Measurements from ENCODE around the gene FOXQ1. TPM values are rescaled to one million over a fixed set of nuclear protein-coding genes. Genes with fewer than 3 reads are reported as not detected.
"Not testable (repeated sequence)": the region's sequence is repeated elsewhere in the genome, so short reads cannot be mapped to it uniquely, and the experiment has no call there.

The FOXQ1 gene
- total and polyA plus RNA-seq, 7 donors: 0.01 TPM; not detected in 6

- TF ChIP-seq, protein P1, sequence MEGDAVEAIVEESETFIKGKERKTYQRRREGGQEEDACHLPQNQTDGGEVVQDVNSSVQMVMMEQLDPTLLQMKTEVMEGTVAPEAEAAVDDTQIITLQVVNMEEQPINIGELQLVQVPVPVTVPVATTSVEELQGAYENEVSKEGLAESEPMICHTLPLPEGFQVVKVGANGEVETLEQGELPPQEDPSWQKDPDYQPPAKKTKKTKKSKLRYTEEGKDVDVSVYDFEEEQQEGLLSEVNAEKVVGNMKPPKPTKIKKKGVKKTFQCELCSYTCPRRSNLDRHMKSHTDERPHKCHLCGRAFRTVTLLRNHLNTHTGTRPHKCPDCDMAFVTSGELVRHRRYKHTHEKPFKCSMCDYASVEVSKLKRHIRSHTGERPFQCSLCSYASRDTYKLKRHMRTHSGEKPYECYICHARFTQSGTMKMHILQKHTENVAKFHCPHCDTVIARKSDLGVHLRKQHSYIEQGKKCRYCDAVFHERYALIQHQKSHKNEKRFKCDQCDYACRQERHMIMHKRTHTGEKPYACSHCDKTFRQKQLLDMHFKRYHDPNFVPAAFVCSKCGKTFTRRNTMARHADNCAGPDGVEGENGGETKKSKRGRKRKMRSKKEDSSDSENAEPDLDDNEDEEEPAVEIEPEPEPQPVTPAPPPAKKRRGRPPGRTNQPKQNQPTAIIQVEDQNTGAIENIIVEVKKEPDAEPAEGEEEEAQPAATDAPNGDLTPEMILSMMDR (IDR thresholded peaks at IDR 0.05): no peak
- ATAC-seq (no peak), DNase-seq (no peak)
- no peaks in the 10 kb centered on the region for H3K4me1 ChIP-seq
- H3K9me3 ChIP-seq: peaks cover 7% of the 10 kb centered on the region
- H3K4me3 ChIP-seq: no peak overlapping the region
- 75 to 83% (median 82%) methylated on average over 2 of the region's 2 CpGs for WGBS, 3 donors
- no peaks in the 10 kb centered on the region for H3K36me3 ChIP-seq (ENCODE audit: insufficient read depth in 1 of 2, low read depth in 1 of 2)
- intact Hi-C loops (cut with DNase I): no loop called here
- H3K27ac ChIP-seq: no peak overlapping the region
- peaks cover 0 to 4% (median 0%) of the 10 kb centered on the region in 3 donors for H3K27me3 ChIP-seq (ENCODE audit: insufficient read depth in 3 of 3, low read length in 2 of 3)
These were observed 39.6 kb downstream of the FOXQ1 start for GRCh38 chr6:1351381-1352008.

DNA sequence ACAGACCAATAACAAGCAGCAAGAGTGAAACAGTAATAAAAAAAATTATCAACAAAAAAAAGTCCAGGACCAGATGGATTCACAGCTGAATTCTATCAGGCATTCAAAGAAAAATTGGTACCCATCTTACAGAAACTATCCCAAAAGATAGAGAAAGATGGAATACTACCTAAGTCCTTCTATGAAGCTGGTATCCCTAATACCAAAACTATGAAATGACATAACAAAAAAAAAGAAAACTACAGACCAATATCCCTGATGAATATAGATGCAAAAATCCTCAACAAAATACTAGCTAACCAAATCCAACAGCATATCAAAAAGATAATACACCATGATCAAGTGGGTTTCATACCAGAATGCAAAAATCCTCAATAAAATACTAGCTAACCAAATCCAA is 43.2 kb downstream of the FOXQ1 start:
- H3K9me3 ChIP-seq; H3K27me3 ChIP-seq (ENCODE audit: insufficient read depth in 3 of 3, low read length in 2 of 3); H3K27ac ChIP-seq; H3K4me1 ChIP-seq; ATAC-seq; intact Hi-C loops (cut with DNase I); H3K4me3 ChIP-seq; DNase-seq; H3K36me3 ChIP-seq (ENCODE audit: insufficient read depth in 1 of 2, low read depth in 1 of 2): not testable (repeated sequence)

DNA sequence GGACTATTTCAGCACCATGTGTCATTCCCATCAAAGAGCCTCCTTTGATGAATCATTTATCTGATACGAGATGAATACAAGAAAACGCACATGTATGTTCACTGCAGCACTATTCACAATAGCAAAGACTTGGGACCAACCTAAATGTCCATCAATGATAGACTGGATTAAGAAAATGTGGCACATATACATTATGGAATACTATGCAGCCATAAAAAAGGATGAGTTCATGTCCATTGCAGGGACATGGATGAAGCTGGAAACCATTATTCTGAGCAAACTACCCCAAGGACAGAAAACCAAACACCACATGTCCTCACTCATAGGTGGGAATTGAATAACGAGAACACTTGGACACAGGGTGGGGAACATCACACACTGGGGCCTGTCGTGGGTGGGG is 49.8 kb downstream of the FOXQ1 start:
- H3K27ac ChIP-seq, DNase-seq: not testable (repeated sequence)

GRCh38 chr6:1362643-1363042 is 50.7 kb downstream of the FOXQ1 start:
- TF ChIP-seq, protein P1 (IDR thresholded peaks at IDR 0.05): no peak
- Histone ChIP-seq H3K36me3 (ENCODE audit: insufficient read depth in 1 of 2, low read depth in 1 of 2) (no peaks in the 10 kb centered on the region), H3K27me3 (ENCODE audit: insufficient read depth in 3 of 3, low read length in 2 of 3) (peaks cover 0 to 9% (median 4%) of the 10 kb centered on the region in 3 donors), H3K4me3 (no peak overlapping the region), H3K9me3 (no peaks in the 10 kb centered on the region), H3K27ac (no peak overlapping the region), H3K4me1 (no peaks in the 10 kb centered on the region)
- ATAC-seq: no peak
- DNase-seq: no peak
- intact Hi-C loops (cut with DNase I): no loop called here
- WGBS, 3 donors: 84 to 89% (median 87%) methylated on average over 9 of the region's 9 CpGs

More for the DNA sequence above, 49.8 kb downstream of the FOXQ1 start:
- H3K9me3 ChIP-seq; H3K27me3 ChIP-seq (ENCODE audit: insufficient read depth in 3 of 3, low read length in 2 of 3); H3K36me3 ChIP-seq (ENCODE audit: insufficient read depth in 1 of 2, low read depth in 1 of 2); intact Hi-C loops (cut with DNase I); H3K4me1 ChIP-seq; H3K4me3 ChIP-seq; ATAC-seq: not testable (repeated sequence)
- 86 to 87% (median 87%) methylated on average over 4 of the region's 4 CpGs for WGBS, 3 donors

GRCh38 chr6:1363298-1363697 is 51.4 kb downstream of the FOXQ1 start:
- H3K27ac ChIP-seq: no peak overlapping the region
- intact Hi-C loops (cut with DNase I): no loop called here
- H3K27me3 ChIP-seq (ENCODE audit: insufficient read depth in 3 of 3, low read length in 2 of 3): peaks cover 0 to 9% (median 4%) of the 10 kb centered on the region in 3 donors
- ATAC-seq: peak in 3 of 4 donors; percentile 19 to 68 (median 43)
- DNase-seq: no peak
- no peaks in the 10 kb centered on the region for H3K36me3 ChIP-seq (ENCODE audit: insufficient read depth in 1 of 2, low read depth in 1 of 2)
- no peaks in the 10 kb centered on the region for H3K9me3 ChIP-seq
- WGBS, 3 donors: 86 to 87% (median 87%) methylated on average over 4 of the region's 4 CpGs
- TF ChIP-seq, protein P1 (IDR thresholded peaks at IDR 0.05): no peak
- H3K4me3 ChIP-seq: no peak overlapping the region
- H3K4me1 ChIP-seq: no peaks in the 10 kb centered on the region

All from psoas muscle (tissue), 8 donors.